Measurements from ENCODE around the gene FAM180A. TPM values are rescaled to one million over a fixed set of nuclear protein-coding genes. Genes with fewer than 3 reads are reported as not detected.
"Not testable (repeated sequence)": the region's sequence is repeated elsewhere in the genome, so short reads cannot be mapped to it uniquely, and the experiment has no call there.

FAM180A gene
- polyA plus RNA-seq, 1 donor (not counting 4 experiments of a cell fraction or from before 2014, with no cell fraction given), result 0.73 TPM

- H3K9me1 ChIP-seq (ENCODE audit: control insufficient read depth, extremely low read depth, insufficient read depth, low read length), result no peaks in the 10 kb centered on the region
- TF ChIP-seq, protein P1, sequence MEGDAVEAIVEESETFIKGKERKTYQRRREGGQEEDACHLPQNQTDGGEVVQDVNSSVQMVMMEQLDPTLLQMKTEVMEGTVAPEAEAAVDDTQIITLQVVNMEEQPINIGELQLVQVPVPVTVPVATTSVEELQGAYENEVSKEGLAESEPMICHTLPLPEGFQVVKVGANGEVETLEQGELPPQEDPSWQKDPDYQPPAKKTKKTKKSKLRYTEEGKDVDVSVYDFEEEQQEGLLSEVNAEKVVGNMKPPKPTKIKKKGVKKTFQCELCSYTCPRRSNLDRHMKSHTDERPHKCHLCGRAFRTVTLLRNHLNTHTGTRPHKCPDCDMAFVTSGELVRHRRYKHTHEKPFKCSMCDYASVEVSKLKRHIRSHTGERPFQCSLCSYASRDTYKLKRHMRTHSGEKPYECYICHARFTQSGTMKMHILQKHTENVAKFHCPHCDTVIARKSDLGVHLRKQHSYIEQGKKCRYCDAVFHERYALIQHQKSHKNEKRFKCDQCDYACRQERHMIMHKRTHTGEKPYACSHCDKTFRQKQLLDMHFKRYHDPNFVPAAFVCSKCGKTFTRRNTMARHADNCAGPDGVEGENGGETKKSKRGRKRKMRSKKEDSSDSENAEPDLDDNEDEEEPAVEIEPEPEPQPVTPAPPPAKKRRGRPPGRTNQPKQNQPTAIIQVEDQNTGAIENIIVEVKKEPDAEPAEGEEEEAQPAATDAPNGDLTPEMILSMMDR (optimal IDR thresholded peaks at IDR 0.05 in 1 of 3, IDR thresholded peaks at IDR 0.05 in 1 of 3, conservative IDR thresholded peaks at IDR 0.05 in 1 of 3; ENCODE audit: extremely low read depth in 1 of 3, insufficient read depth in 2 of 3, low read length in 3 of 3), result no peak
- TF ChIP-seq EZH2 (IDR thresholded peaks at IDR 0.05; ENCODE audit: low read length), result no peak
- no peak overlapping the region for H3K9ac ChIP-seq (ENCODE audit: control insufficient read depth, extremely low read depth, insufficient read depth, low read length)
- H3K4me1 ChIP-seq (ENCODE audit: control insufficient read depth, extremely low read depth, insufficient read depth, low read length), result no peaks in the 10 kb centered on the region
- H3K9me3 ChIP-seq (ENCODE audit: control insufficient read depth, low read depth, low read length), result no peaks in the 10 kb centered on the region
- H3K79me2 ChIP-seq (ENCODE audit: control insufficient read depth, insufficient read depth, low read length), result no peaks in the 10 kb centered on the region
- no peaks in the 10 kb centered on the region for H3K36me3 ChIP-seq (ENCODE audit: control insufficient read depth in 2 of 2, extremely low read depth in 1 of 2, insufficient read depth in 2 of 2, low read length in 2 of 2)
- H3K4me2 ChIP-seq (ENCODE audit: control insufficient read depth, extremely low read depth, insufficient read depth, low read depth, low read length), result no peak overlapping the region
- dilution Hi-C loops (cut with MboI; ENCODE audit: extremely low pct_ligation_motif_present, low sequenced_read_pairs), result no loop called here
- H2AFZ ChIP-seq (ENCODE audit: control insufficient read depth, low read length), result no peak overlapping the region
- no peak overlapping the region for H3K4me3 ChIP-seq (ENCODE audit: control insufficient read depth in 2 of 3, extremely low read depth in 1 of 3, insufficient read depth in 2 of 3, low read depth in 1 of 3, low read length in 3 of 3)
- no peak overlapping the region for H3K27ac ChIP-seq (ENCODE audit: control insufficient read depth, insufficient read depth, low read length)
- no peaks in the 10 kb centered on the region for H4K20me1 ChIP-seq (ENCODE audit: control insufficient read depth, extremely low read depth, insufficient read depth, low read length)
- DNase-seq (ENCODE audit: low read depth, low spot score), result no peak
- no peak for FAIRE-seq
- no peaks in the 10 kb centered on the region for H3K27me3 ChIP-seq (ENCODE audit: control insufficient read depth, extremely low read depth, insufficient read depth, low read length)
Measured at GRCh38 chr7:135777626-135778398, 29.2 kb upstream of the FAM180A start.

DNA sequence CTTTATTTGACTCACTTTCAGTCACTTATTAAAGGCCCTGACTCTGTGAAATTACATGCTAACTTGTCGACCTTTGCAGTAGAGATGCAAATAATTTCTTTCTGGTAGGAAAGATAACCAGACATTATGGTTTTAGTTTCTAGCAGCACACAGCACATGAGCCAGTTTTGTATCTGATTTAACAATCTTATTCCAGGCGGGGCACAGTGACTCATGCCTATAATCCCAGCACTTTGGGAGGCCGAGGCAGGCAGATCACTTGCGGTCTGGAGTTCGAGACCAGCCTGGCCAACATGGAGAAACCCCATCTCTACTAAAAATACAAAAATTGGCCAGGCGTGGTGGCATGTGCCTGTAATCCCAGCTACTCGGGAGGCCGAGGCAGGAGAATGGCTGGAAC is 27.3 kb upstream of the FAM180A start:
- H3K27ac ChIP-seq (ENCODE audit: control insufficient read depth, insufficient read depth, low read length); DNase-seq (ENCODE audit: low read depth, low spot score); H4K20me1 ChIP-seq (ENCODE audit: control insufficient read depth, extremely low read depth, insufficient read depth, low read length); H3K79me2 ChIP-seq (ENCODE audit: control insufficient read depth, insufficient read depth, low read length); dilution Hi-C loops (cut with MboI; ENCODE audit: extremely low pct_ligation_motif_present, low sequenced_read_pairs); FAIRE-seq; H2AFZ ChIP-seq (ENCODE audit: control insufficient read depth, low read length); H3K4me3 ChIP-seq (ENCODE audit: control insufficient read depth in 2 of 3, extremely low read depth in 1 of 3, insufficient read depth in 2 of 3, low read depth in 1 of 3, low read length in 3 of 3); H3K4me2 ChIP-seq (ENCODE audit: control insufficient read depth, extremely low read depth, insufficient read depth, low read depth, low read length); H3K9me1 ChIP-seq (ENCODE audit: control insufficient read depth, extremely low read depth, insufficient read depth, low read length); H3K9me3 ChIP-seq (ENCODE audit: control insufficient read depth, low read depth, low read length); H3K36me3 ChIP-seq (ENCODE audit: control insufficient read depth in 2 of 2, extremely low read depth in 1 of 2, insufficient read depth in 2 of 2, low read length in 2 of 2); H3K27me3 ChIP-seq (ENCODE audit: control insufficient read depth, extremely low read depth, insufficient read depth, low read length); H3K9ac ChIP-seq (ENCODE audit: control insufficient read depth, extremely low read depth, insufficient read depth, low read length); H3K4me1 ChIP-seq (ENCODE audit: control insufficient read depth, extremely low read depth, insufficient read depth, low read length): not testable (repeated sequence)

DNA sequence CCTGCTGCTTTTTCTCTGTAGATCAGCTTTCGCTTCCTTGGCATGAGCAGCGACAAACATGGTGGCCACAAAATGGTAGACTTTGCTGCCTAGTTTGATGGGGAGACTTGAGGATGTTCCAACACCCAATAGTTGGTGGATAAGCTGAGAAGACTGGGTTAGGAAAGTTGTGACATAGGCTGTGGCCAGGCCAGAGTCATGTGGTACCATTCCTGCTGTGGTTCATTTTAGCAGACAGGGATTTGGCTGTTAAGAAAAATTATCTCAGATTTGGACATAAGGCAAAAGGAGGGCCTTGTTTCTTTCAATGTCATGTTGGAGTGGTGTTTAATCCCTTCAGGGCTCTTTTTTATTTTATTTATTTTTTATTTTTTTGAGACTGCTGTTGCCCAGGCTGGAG is 26.6 kb upstream of the FAM180A start:
- no peaks in the 10 kb centered on the region for H3K4me1 ChIP-seq (ENCODE audit: control insufficient read depth, extremely low read depth, insufficient read depth, low read length)
- H3K27ac ChIP-seq (ENCODE audit: control insufficient read depth, insufficient read depth, low read length), result no peak overlapping the region
- H3K4me2 ChIP-seq (ENCODE audit: control insufficient read depth, extremely low read depth, insufficient read depth, low read depth, low read length), result no peak overlapping the region
- no peaks in the 10 kb centered on the region for H4K20me1 ChIP-seq (ENCODE audit: control insufficient read depth, extremely low read depth, insufficient read depth, low read length)
- no peak overlapping the region for H3K9ac ChIP-seq (ENCODE audit: control insufficient read depth, extremely low read depth, insufficient read depth, low read length)
- dilution Hi-C loops (cut with MboI; ENCODE audit: extremely low pct_ligation_motif_present, low sequenced_read_pairs), result no loop called here
- TF ChIP-seq EZH2 (IDR thresholded peaks at IDR 0.05; ENCODE audit: low read length), result no peak
- TF ChIP-seq, protein P1 (optimal IDR thresholded peaks at IDR 0.05 in 1 of 3, IDR thresholded peaks at IDR 0.05 in 1 of 3, conservative IDR thresholded peaks at IDR 0.05 in 1 of 3; ENCODE audit: extremely low read depth in 1 of 3, insufficient read depth in 2 of 3, low read length in 3 of 3), result no peak
- H3K36me3 ChIP-seq (ENCODE audit: control insufficient read depth in 2 of 2, extremely low read depth in 1 of 2, insufficient read depth in 2 of 2, low read length in 2 of 2), result no peaks in the 10 kb centered on the region
- H3K4me3 ChIP-seq (ENCODE audit: control insufficient read depth in 2 of 3, extremely low read depth in 1 of 3, insufficient read depth in 2 of 3, low read depth in 1 of 3, low read length in 3 of 3), result no peak overlapping the region
- FAIRE-seq, result no peak
- no peaks in the 10 kb centered on the region for H3K9me3 ChIP-seq (ENCODE audit: control insufficient read depth, low read depth, low read length)
- H2AFZ ChIP-seq (ENCODE audit: control insufficient read depth, low read length), result no peak overlapping the region
- H3K79me2 ChIP-seq (ENCODE audit: control insufficient read depth, insufficient read depth, low read length), result no peaks in the 10 kb centered on the region
- DNase-seq (ENCODE audit: low read depth, low spot score), result no peak
- no peaks in the 10 kb centered on the region for H3K9me1 ChIP-seq (ENCODE audit: control insufficient read depth, extremely low read depth, insufficient read depth, low read length)
- no peaks in the 10 kb centered on the region for H3K27me3 ChIP-seq (ENCODE audit: control insufficient read depth, extremely low read depth, insufficient read depth, low read length)

Measured in keratinocyte (primary cell).